Spinal cord (tissue), 10 donors: Measurements from ENCODE around the gene ISOC1. TPM values are rescaled to one million over a fixed set of nuclear protein-coding genes. Genes with fewer than 3 reads are reported as not detected.

Source experiments
- DNase-seq, 6 donors: peaks; one replicate each; pipeline versions ENCODE4 v3.0.0 to v3.0.0-alpha.2; 2013 to 2015; ENCODE audit warnings: low spot score in 6 of 6, low read depth in 4 of 6
- H3K27ac ChIP-seq: one replicate; pipeline ENCODE4 v1.5.1; 2013; ENCODE audit warnings: low read depth, low read length, control low read depth
- H3K27me3 ChIP-seq: one replicate; pipeline ENCODE4 v1.6.1; 2013; ENCODE audit warnings: low read length; ENCODE audit not compliant: control insufficient read depth, insufficient read depth
- H3K36me3 ChIP-seq: one replicate; pipeline ENCODE4 v1.6.1; 2013; ENCODE audit warnings: low read length; ENCODE audit not compliant: control insufficient read depth, insufficient read depth
- H3K4me1 ChIP-seq: one replicate; pipeline ENCODE4 v1.6.1; 2013; ENCODE audit warnings: low read length; ENCODE audit not compliant: control insufficient read depth, insufficient read depth
- H3K4me3 ChIP-seq: one replicate; pipeline ENCODE4 v1.5.1; 2013; ENCODE audit warnings: low read depth, low read length, control low read depth
- H3K9me3 ChIP-seq: one replicate; pipeline ENCODE4 v1.6.1; 2013; ENCODE audit warnings: low read length; ENCODE audit not compliant: control insufficient read depth, insufficient read depth
- WGBS: methylation state at CpG from one replicate; pipeline ENCODE4 v1.1.5; 2013; ENCODE audit warnings: missing lambda C conversion rate; ENCODE audit not compliant: insufficient coverage; 5-methylcytosine and 5-hydroxymethylcytosine counted together
- polyA plus RNA-seq, 2 donors: library from polyadenylated mRNA; unstranded; fragments of 120-200 nt; gene quantifications; one replicate each; pipeline ENCODE4 v1.2.1, GENCODE V29; 2013; ENCODE audit not compliant: insufficient read length in 2 of 2
- small RNA-seq: library from RNA; depleted of rRNA; stranded (forward); fragments of <200 nt; gene quantifications from one replicate; pipeline ENCODE3, GENCODE V24; 2014; ENCODE audit warnings: low replicate concordance
- total RNA-seq, 2 donors: library from RNA; depleted of rRNA in 1 of 2; stranded (reverse); fragments of 120-200 nt in 1 of 2; fragments of >200 nt in 1 of 2; gene quantifications; one replicate each; pipeline versions ENCODE4 v1.2.3 to v1.2.4, GENCODE V29; 2013 to 2014
- donor health status: healthy.

ISOC1 gene
- total and polyA plus RNA-seq, 4 donors: 17.5 to 55.7 (median 38.4) TPM

GRCh38 chr5:129155876-129156275 is 61.3 kb downstream of the ISOC1 start:
- H3K4me3 ChIP-seq: no peak overlapping the region
- no peak overlapping the region for H3K27ac ChIP-seq
- H3K4me1 ChIP-seq: no peaks in the 10 kb centered on the region
- no peaks in the 10 kb centered on the region for H3K27me3 ChIP-seq
- no peaks in the 10 kb centered on the region for H3K36me3 ChIP-seq
- 100% methylated on average over 1 of the region's 3 CpGs for WGBS
- no peaks in the 10 kb centered on the region for H3K9me3 ChIP-seq
- DNase-seq: no peak

GRCh38 chr5:129161830-129162229 is 67.3 kb downstream of the ISOC1 start:
- Histone ChIP-seq H3K27me3 (no peaks in the 10 kb centered on the region), H3K9me3 (no peaks in the 10 kb centered on the region)
- DNase-seq: no peak

More at GRCh38 chr5:129161830-129162229, 67.3 kb downstream of the ISOC1 start:
- H3K36me3 ChIP-seq: no peaks in the 10 kb centered on the region
- H3K4me1 ChIP-seq: no peaks in the 10 kb centered on the region
- H3K27ac ChIP-seq: no peak overlapping the region
- no peak overlapping the region for H3K4me3 ChIP-seq

Small RNAs within 50 kb of the gene (small RNA-seq; reads per million reads assigned to genes)
- gene MIR4633: not detected

Other genes starting within 250 kb of the ISOC1 start
- gene SLC27A6, start 129.3 kb upstream of the ISOC1 start, total RNA-seq: 1 to 10 TPM; 2.1 to 5.6 TPM
- 1 to 10 TPM; 2.0 to 3.6 TPM for gene SLC27A6, start 129.3 kb upstream of the ISOC1 start, polyA plus RNA-seq